GM12874 (cell line): ENCODE results near the gene VIPR2.

ENCODE experiments used
- CTCF ChIP-seq: IDR thresholded peaks from 2 replicates; pipeline ENCODE4 v1.5.1; 2011; ENCODE audit warnings: low read depth, mild to moderate bottlenecking, control low read depth, low read length, moderate library complexity; ENCODE audit not compliant: insufficient read depth

Gene VIPR2

GRCh38 chr7:159034988-159035387, 109.7 kb downstream of the VIPR2 start:
- no peak for TF ChIP-seq CTCF

GRCh38 chr7:159034394-159034793, 110.3 kb downstream of the VIPR2 start:
- no peak for TF ChIP-seq CTCF

- no peak for TF ChIP-seq CTCF
Measured at GRCh38 chr7:159033956-159034355, 110.7 kb downstream of the VIPR2 start.

- TF ChIP-seq CTCF, result no peak
Measured at GRCh38 chr7:159033473-159033825, 111.2 kb downstream of the VIPR2 start.

GRCh38 chr7:159032753-159033472, 111.8 kb downstream of the VIPR2 start:
- TF ChIP-seq CTCF, result no peak

GRCh38 chr7:159032322-159032721, 112.3 kb downstream of the VIPR2 start:
- TF ChIP-seq CTCF, result no peak

GRCh38 chr7:159031750-159032149, 112.9 kb downstream of the VIPR2 start:
- TF ChIP-seq CTCF, result no peak

GRCh38 chr7:159031135-159031701, 113.4 kb downstream of the VIPR2 start:
- TF ChIP-seq CTCF, result no peak
